HL-60 (cell line): ENCODE results near the gene NUDT12.

Experiments
- POLR2AphosphoS5 ChIP-seq: IDR thresholded peaks from 2 replicates; pipeline ENCODE4 v1.6.1; 2012; ENCODE audit warnings: low read depth
- TF ChIP-seq, protein P1 (sequence below): IDR thresholded peaks from one replicate; pipeline ENCODE4 v1.5.1; 2011; ENCODE audit warnings: low read length, control low read depth, inconsistent platforms; ENCODE audit not compliant: insufficient read depth
- TF ChIP-seq, protein P2 (sequence below): IDR thresholded peaks from 2 replicates; pipeline ENCODE4 v1.6.1; 2012; ENCODE audit warnings: low read depth; ENCODE audit not compliant: insufficient replicate concordance

DNA sequence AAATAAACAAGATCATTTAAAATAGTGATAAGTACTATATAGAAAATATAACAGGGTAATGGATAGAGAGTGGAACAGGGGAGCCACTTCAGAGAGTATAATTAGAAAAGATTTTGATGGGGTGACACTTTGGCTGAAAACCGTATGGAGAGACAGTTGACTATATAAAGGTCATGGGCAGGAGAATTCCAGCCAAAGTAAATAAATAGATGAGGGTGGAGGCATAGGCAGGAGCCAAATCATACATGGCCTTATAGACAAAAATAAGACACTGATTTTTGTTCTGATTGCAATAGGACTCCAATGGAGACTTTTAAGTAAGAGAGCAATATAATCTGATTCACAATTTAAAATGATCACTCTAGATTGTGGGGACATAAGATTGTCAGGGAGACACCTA is 37.5 kb upstream of the NUDT12 start:
- TF ChIP-seq, protein P1, sequence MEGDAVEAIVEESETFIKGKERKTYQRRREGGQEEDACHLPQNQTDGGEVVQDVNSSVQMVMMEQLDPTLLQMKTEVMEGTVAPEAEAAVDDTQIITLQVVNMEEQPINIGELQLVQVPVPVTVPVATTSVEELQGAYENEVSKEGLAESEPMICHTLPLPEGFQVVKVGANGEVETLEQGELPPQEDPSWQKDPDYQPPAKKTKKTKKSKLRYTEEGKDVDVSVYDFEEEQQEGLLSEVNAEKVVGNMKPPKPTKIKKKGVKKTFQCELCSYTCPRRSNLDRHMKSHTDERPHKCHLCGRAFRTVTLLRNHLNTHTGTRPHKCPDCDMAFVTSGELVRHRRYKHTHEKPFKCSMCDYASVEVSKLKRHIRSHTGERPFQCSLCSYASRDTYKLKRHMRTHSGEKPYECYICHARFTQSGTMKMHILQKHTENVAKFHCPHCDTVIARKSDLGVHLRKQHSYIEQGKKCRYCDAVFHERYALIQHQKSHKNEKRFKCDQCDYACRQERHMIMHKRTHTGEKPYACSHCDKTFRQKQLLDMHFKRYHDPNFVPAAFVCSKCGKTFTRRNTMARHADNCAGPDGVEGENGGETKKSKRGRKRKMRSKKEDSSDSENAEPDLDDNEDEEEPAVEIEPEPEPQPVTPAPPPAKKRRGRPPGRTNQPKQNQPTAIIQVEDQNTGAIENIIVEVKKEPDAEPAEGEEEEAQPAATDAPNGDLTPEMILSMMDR: no peak
- TF ChIP-seq, protein P2, sequence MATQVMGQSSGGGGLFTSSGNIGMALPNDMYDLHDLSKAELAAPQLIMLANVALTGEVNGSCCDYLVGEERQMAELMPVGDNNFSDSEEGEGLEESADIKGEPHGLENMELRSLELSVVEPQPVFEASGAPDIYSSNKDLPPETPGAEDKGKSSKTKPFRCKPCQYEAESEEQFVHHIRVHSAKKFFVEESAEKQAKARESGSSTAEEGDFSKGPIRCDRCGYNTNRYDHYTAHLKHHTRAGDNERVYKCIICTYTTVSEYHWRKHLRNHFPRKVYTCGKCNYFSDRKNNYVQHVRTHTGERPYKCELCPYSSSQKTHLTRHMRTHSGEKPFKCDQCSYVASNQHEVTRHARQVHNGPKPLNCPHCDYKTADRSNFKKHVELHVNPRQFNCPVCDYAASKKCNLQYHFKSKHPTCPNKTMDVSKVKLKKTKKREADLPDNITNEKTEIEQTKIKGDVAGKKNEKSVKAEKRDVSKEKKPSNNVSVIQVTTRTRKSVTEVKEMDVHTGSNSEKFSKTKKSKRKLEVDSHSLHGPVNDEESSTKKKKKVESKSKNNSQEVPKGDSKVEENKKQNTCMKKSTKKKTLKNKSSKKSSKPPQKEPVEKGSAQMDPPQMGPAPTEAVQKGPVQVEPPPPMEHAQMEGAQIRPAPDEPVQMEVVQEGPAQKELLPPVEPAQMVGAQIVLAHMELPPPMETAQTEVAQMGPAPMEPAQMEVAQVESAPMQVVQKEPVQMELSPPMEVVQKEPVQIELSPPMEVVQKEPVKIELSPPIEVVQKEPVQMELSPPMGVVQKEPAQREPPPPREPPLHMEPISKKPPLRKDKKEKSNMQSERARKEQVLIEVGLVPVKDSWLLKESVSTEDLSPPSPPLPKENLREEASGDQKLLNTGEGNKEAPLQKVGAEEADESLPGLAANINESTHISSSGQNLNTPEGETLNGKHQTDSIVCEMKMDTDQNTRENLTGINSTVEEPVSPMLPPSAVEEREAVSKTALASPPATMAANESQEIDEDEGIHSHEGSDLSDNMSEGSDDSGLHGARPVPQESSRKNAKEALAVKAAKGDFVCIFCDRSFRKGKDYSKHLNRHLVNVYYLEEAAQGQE: no peak
- TF ChIP-seq POLR2AphosphoS5: no peak
